GM19468 (cell line): ENCODE measurements around the gene MEIS3.

Source experiments
- ATAC-seq: cut with Tn5 transposase; IDR thresholded peaks from one replicate; pipeline ENCODE4 v1.9.1; 2021; ENCODE audit warnings: mild to moderate bottlenecking, moderate library complexity, moderate number of reproducible peaks; ENCODE audit not compliant: unreplicated experiment; ENCODE audit errors: extremely low read depth

MEIS3 gene

GRCh38 chr19:47436712-47437401, 17.5 kb upstream of the MEIS3 start:
- ATAC-seq: no peak

- no peak for ATAC-seq
Measured at GRCh38 chr19:47435883-47436417, 16.6 kb upstream of the MEIS3 start.

- no peak for ATAC-seq
Measured at GRCh38 chr19:47435196-47435595, 15.9 kb upstream of the MEIS3 start.

- no peak for ATAC-seq
Measured at GRCh38 chr19:47434088-47434487, 14.8 kb upstream of the MEIS3 start.

- no peak for ATAC-seq
Measured at GRCh38 chr19:47433121-47433520, 13.8 kb upstream of the MEIS3 start.

- ATAC-seq: no peak
Measured at GRCh38 chr19:47432499-47432898, 13.2 kb upstream of the MEIS3 start.

GRCh38 chr19:47432091-47432490, 12.8 kb upstream of the MEIS3 start:
- ATAC-seq: no peak

GRCh38 chr19:47430041-47430802, 10.9 kb upstream of the MEIS3 start:
- ATAC-seq: no peak

- ATAC-seq: no peak
Measured at GRCh38 chr19:47429140-47429793, 9.9 kb upstream of the MEIS3 start.

- ATAC-seq: no peak
Measured at GRCh38 chr19:47428177-47428894, 9.0 kb upstream of the MEIS3 start.

GRCh38 chr19:47427241-47428176, 8.2 kb upstream of the MEIS3 start:
- no peak for ATAC-seq

GRCh38 chr19:47423203-47423882, 4.0 kb upstream of the MEIS3 start:
- no peak for ATAC-seq

- ATAC-seq: no peak
Measured at GRCh38 chr19:47422417-47423163, 3.3 kb upstream of the MEIS3 start.

GRCh38 chr19:47421844-47422395, 2.6 kb upstream of the MEIS3 start:
- no peak for ATAC-seq

GRCh38 chr19:47421244-47421786, 2.0 kb upstream of the MEIS3 start:
- ATAC-seq: no peak

GRCh38 chr19:47419789-47420188, 462 bp upstream of the MEIS3 start:
- no peak for ATAC-seq

GRCh38 chr19:47418692-47419029, 666 bp downstream of the MEIS3 start:
- no peak for ATAC-seq
